Putamen (tissue), 1 donor: Measurements from ENCODE around the gene C1orf21.

ENCODE experiments used
- DNase-seq: peaks from one replicate; pipeline ENCODE4 v3.0.0-alpha.2; 2016; ENCODE audit warnings: low spot score

Gene C1orf21

DNA sequence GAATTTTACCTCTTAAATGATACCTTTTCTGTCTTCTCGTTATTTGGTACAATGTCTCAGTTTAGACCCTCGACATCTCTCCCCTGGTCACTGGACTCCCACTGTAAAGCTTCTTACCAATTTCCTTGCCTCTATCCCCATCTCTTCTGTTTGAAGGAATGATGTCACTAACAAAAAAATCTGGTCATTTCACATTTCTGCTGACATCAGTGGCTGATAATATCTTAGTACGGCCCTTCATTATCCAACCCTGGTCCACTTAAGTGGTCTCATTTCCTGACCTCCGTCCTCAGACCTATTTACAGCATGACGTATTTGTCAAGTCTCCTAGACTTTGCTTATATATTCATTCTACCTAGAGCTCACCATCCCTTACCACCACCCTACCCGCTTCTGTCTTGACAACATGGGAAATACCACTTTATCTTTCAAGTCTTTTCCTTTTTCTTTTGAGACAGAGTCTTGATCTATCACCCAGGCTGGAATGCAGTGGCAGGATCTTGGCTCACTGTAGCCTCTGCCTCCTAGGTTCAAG, 60.9 kb downstream of the C1orf21 start:
- DNase-seq: no peak

GRCh38 chr1:184449916-184450315, 63.1 kb downstream of the C1orf21 start:
- DNase-seq: no peak

DNA sequence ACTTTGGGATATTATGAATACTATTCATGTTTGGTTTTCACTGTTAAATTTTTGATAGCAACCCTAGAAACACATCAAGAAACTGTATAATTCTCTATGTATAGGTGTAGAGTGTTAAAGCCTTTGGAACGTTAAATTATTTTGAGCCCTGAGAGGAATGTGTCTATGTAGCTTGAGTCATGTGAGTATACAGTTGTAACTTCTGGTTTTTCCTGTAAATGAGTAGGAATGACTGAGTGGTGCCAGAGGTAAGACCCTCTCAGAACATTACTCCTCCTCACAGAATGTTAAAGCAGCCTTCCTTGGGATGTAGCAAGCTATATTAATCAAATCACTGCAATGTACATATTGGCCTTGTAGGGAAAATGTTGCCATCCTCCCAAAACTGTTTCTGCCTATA, 69.0 kb downstream of the C1orf21 start:
- DNase-seq: no peak

DNA sequence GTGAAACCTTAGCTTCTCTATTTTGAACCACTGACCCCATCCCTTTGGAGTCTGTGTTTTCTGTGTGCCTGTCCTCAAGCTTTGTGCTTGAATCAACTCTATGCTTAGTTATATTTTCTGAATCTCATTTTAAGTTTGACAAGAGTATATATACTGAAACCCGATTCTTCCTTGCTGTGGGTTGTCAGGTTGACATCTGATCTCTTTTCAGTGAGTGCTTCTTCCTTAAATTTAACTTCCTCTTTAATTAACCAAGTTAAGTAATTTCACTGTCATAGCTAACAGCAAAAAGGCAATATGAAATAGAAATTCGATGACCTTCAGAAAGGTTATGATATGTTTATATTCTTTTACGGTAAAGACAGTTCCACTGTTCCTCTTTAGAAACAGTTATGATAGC, 69.4 kb downstream of the C1orf21 start:
- no peak for DNase-seq

- DNase-seq: no peak
These were observed 70.7 kb downstream of the C1orf21 start for GRCh38 chr1:184457500-184457899.

- no peak for DNase-seq
These were observed 74.5 kb downstream of the C1orf21 start for GRCh38 chr1:184461321-184461720.

GRCh38 chr1:184462155-184462554, 75.3 kb downstream of the C1orf21 start:
- DNase-seq: no peak

- no peak for DNase-seq
These were observed 76.2 kb downstream of the C1orf21 start for GRCh38 chr1:184462990-184463389.

DNA sequence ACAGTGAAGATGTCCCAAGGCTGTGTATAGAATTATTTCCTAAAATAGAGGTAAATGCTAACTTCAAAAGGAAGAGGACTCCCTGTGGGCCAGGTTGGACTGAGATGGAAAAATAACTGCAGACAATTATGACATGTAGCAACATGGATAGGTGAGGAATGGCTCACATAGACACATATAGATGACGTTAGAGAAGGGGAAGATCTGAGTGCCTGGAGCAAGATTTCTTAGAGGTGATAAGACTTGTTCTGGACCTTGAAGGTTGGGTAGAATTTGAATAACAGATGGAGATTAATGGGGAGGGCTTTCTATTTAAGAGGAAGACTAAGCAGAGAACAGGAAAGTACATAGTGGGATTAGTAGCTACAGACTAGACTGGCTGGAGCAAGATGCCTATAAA, 76.9 kb downstream of the C1orf21 start:
- DNase-seq: no peak

DNA sequence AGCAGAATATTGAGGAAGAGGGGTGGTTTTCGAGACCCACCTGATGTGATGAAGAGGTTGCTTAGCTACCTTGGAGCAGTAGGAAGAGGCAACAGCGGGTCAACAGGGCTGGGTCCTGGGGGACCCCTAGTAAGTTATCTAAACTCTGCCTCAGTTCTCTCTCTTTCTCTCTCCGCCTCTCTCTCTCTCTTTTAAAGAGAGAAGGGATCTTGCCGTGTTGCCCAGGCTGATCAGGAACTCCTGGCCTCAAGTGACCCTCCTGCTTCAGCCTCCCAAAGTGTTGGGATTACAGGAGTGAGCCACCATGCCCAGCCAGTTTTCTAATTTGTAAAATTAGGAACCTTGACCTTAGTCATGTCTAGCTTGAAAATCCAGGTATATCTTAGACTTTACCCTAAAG, 77.9 kb downstream of the C1orf21 start:
- DNase-seq: no peak

DNA sequence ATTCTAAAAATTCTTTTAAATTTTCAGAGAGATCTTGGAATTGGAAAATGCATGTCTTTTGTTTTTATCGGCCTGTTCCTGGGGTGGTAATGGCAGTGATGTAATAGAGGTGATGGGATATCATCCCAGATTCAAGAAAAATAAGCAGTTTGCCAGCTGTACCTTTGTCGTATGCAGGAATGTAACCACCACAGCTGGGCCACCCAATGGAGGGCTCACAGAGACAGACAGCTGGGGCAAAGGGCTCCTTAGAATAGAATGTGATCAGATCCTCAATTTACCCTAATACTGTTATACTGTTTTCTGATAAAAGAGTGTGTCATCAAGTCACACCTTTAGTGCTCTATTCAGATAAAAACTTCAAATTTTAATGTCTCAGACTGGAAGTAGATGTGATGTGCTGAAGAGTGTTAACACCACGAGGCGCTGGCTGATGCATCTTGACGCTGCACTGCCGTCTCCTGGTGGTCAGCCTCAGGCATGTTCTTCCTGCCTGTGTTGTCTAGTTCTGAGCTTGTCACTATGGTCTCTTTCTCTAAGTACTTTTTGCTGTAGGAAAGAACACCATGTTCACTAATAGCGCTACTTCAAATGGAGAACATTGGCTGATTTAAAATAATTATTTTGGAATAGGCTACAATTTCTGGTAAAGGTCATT, 78.8 kb downstream of the C1orf21 start:
- no peak for DNase-seq

DNA sequence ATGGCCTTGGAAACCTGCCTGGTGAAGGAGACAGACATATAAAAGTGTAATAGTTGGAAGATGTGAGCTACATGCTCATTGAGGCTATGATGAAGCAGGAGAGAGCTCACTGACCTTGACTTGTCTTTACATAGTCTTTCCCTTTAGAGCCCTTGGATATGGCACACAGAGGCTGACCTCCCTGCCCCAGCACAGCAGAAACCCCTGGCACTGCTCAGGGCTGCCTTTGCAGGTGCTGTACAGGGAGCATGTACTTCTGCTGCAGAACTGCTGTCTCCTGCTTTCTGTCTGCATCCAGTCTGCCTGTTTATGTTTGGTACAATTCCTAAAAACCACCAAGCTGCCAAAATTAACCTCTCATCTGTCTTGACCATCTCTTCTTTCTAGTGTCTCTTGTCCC, 80.5 kb downstream of the C1orf21 start:
- DNase-seq: no peak

GRCh38 chr1:184469396-184469795, 82.6 kb downstream of the C1orf21 start:
- no peak for DNase-seq

- DNase-seq: no peak
These were observed 84.9 kb downstream of the C1orf21 start for GRCh38 chr1:184471686-184472085.

GRCh38 chr1:184472136-184472535, 85.3 kb downstream of the C1orf21 start:
- DNase-seq: no peak

DNA sequence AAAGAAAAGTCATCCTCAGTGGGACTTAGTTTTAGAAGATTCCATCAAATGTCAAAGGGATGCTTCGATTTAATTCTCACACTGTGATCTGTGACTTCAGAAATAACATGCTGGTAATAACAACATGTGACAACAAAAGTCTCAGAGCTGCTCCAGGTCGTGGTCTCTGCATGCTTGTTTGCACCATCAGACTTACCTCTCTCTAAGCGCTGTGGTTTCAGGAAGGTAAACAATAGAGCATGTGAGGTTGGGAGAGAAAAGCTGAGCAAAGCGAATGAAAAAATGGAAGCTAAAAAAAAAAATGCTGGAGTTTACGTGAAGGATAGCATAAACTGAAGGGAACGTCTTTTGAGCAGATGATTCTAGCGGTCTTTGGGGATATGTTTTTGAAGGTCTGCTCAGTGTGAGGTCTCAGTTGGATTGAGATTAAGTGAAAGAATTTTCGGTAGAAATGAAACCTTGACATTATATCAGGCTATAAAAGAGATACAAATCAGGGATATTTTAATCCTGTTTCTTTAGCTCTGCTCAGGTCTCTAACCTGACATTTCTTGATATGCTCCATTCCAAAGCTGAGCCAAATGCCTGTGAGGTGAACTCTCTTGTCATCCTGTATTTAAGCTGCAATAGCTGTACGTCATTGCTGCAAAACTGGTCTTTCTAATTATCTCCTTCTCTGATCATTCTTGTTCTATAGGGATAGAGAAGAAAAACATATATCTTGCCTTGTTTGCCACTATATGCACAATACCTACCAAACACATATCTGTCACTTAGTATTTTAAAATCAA, 86.5 kb downstream of the C1orf21 start:
- no peak for DNase-seq

- no peak for DNase-seq
These were observed 89.4 kb downstream of the C1orf21 start for GRCh38 chr1:184476187-184476586.

DNA sequence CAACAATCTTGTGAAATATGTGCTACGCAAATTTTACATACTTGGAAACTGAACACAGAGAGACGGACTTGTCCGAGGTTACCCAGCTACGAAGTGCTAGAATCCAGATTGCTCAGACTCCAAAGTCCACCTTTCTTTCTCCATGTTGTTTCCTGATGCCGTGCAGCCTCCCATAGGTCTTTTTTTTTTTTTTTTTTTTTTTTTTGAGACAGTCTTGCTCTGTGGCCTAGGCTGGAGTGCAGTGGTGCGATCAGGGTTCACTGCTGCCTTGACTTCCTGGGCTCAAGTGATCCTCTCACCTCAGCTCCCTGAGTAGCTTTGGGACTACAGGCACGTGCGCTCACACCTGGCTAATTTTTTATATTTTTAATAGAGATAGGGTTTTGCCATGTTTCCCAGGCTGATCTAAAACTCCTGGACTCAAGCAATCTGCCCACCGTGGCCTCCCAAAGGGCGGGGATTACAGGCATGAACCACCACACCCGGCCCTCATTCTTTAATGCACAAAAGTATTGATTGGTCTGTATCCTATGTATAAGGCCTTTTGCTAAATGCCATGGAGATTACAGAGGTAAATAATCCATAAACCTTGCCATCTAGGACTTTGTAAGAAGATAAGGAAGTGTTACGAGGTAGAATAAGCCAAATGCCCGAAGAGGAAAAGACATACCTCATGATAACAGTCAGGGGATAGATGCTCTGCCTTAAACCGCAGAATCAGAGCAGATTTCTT, 92.8 kb downstream of the C1orf21 start:
- no peak for DNase-seq

DNA sequence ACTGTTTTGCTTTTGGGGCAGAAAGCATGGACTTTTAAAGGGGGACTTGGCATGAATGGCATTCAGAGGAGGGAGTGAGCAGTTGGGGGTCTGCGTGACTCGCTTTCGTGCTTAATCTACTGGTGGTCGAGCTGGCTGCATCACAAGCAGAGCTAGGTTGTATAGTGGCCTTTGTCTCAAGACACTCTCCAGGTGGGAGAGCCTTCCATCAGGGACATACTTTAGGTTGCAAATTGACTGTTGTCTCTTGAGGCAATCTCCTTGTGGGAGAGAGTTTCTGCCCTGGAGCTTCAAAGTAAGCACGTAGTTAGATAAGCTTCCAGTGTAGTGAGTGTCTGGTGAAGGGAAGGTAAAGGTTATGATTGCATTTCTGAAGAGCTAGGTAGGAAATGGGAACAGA, 93.9 kb downstream of the C1orf21 start:
- DNase-seq: no peak

- DNase-seq: peak; percentile 36
These were observed 95.3 kb downstream of the C1orf21 start for GRCh38 chr1:184482136-184482535.

DNA sequence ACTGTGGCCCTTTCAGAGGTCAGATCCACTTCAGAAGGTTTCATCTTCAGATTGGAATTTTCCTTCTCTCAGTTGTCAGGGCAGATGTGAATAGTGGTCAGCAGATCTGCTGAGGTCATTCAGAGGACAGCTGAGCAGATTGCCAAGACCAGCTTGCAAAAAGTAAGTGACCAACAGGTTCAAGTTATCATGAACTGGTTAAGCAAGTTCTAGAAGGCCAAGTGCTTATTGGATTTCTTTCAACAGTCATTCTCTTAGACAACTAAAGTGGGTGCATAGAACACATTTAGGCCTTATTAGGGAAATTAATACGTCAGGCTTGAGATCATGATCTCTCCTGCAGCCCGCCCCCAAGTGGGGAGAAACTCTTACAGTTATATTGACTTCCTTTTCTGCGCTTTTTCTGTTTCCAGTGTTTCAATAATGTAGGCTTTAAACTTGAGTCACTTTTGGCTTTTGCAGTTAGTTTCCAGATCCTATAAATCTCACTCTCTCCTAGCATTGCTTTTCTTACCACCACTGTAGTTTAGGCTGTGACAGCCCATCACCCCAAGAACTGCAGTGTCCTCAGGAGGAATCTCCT, 96.4 kb downstream of the C1orf21 start:
- DNase-seq: no peak
